A673 (cell line): ENCODE data around the gene CDH4. TPM values are rescaled to one million over a fixed set of nuclear protein-coding genes. Genes with fewer than 3 reads are reported as not detected.
A peak's percentile ranks its signal among the peaks of the same experiment; 100 is the strongest.

Source experiments
- BruUV-seq: library from RNA; stranded (reverse); fragments of 400-500 nt; replicated peaks from 2 replicates; lab custom pipeline; 2021; lab: Mats Ljungman, UMichigan
- CTCF ChIA-PET: fragments of 300-600 bp; sonication (Branson Sonifier 250); formaldehyde crosslinking; loops from one replicate; lab custom pipeline; 2022; ENCODE audit warnings: antibody characterized with exemption; lab: Charles Lee
- POLR2A ChIA-PET: fragments of 300-600 bp; sonication (Branson Sonifier 250); formaldehyde crosslinking; loops from one replicate; lab custom pipeline; 2022; ENCODE audit warnings: antibody characterized with exemption; ENCODE audit not compliant: low non-redundant PET; lab: Charles Lee
- DNase-seq: peaks from one replicate; pipeline ENCODE4 v3.0.0-alpha.2; 2015; ENCODE audit warnings: low spot score
- H3K27ac ChIP-seq: fragments of 200-600 bp; sonication (generic); 2 replicates; pipeline ENCODE4 v1.5.1; 2016; ENCODE audit warnings: mixed run types, low read depth, mild to moderate bottlenecking, mixed read lengths, antibody characterized with exemption, low read length; ENCODE audit not compliant: poor library complexity, severe bottlenecking
- H3K27me3 ChIP-seq: fragments of 200-600 bp; sonication (generic); replicated peaks from 2 replicates; pipeline ENCODE4 v1.6.1; 2017; ENCODE audit warnings: mixed run types, low read depth, mild to moderate bottlenecking, mixed read lengths, antibody characterized with exemption, low read length; ENCODE audit not compliant: insufficient read depth, poor library complexity
- H3K36me3 ChIP-seq: fragments of 200-600 bp; sonication (generic); 2 replicates; pipeline ENCODE4 v1.6.1; 2016; ENCODE audit warnings: mixed run types, mild to moderate bottlenecking, mixed read lengths, antibody characterized with exemption, low read length; ENCODE audit not compliant: insufficient read depth, poor library complexity, severe bottlenecking
- H3K4me1 ChIP-seq: fragments of 200-600 bp; sonication (generic); 2 replicates; pipeline ENCODE4 v1.6.1; 2017; ENCODE audit warnings: mixed run types, mild to moderate bottlenecking, mixed read lengths, antibody characterized with exemption, low read length; ENCODE audit not compliant: insufficient read depth, poor library complexity, severe bottlenecking
- H3K4me3 ChIP-seq: fragments of 200-600 bp; sonication (generic); 2 replicates; pipeline ENCODE4 v1.5.1; 2016; ENCODE audit warnings: low read depth, mixed run types, mild to moderate bottlenecking, mixed read lengths, low read length; ENCODE audit not compliant: poor library complexity, severe bottlenecking
- H3K9me3 ChIP-seq: fragments of 200-600 bp; sonication (generic); 2 replicates; pipeline ENCODE4 v1.6.1; 2016; ENCODE audit warnings: mixed run types, low read depth, mild to moderate bottlenecking, mixed read lengths, antibody characterized with exemption, low read length; ENCODE audit not compliant: poor library complexity, severe bottlenecking
- EZH2 ChIP-seq: fragments of 200-600 bp; sonication (generic); IDR thresholded peaks from 2 replicates; pipeline ENCODE4 v1.6.1; 2017; ENCODE audit warnings: borderline replicate concordance, low read depth, mild to moderate bottlenecking, mixed read lengths, antibody characterized with exemption, low read length; ENCODE audit not compliant: poor library complexity, severe bottlenecking
- intact Hi-C: fragments of 100-400 bp; cut with micrococcal nuclease; formaldehyde crosslinking; loops from one replicate; pipeline ENCODE4 v1.10.0; 2022; ENCODE audit not compliant: unreplicated experiment
- total RNA-seq: library from RNA; stranded (reverse); gene quantifications from 2 replicates; pipeline ENCODE4 v1.2.3, GENCODE V29; 2021
- TF ChIP-seq, protein P1 (sequence below): fragments of 300-800, 200-600 bp; sonication (generic); conservative IDR thresholded peaks from 2 replicates; pipeline ENCODE4 v1.5.1; 2017; ENCODE audit warnings: low read depth, mild to moderate bottlenecking, antibody characterized with exemption, low read length, moderate library complexity, mixed read lengths

The CDH4 gene
- total RNA-seq, 1 experiment from 2014 or later: 8.3 TPM

GRCh38 chr20:61728786-61729770 lies 477.0 kb downstream of the CDH4 start:
- H3K9me3 ChIP-seq: no peaks in the 10 kb centered on the region
- intact Hi-C loops: no loop called here
- peaks cover 4% of the 10 kb centered on the region for H3K4me1 ChIP-seq
- TF ChIP-seq, protein P1, sequence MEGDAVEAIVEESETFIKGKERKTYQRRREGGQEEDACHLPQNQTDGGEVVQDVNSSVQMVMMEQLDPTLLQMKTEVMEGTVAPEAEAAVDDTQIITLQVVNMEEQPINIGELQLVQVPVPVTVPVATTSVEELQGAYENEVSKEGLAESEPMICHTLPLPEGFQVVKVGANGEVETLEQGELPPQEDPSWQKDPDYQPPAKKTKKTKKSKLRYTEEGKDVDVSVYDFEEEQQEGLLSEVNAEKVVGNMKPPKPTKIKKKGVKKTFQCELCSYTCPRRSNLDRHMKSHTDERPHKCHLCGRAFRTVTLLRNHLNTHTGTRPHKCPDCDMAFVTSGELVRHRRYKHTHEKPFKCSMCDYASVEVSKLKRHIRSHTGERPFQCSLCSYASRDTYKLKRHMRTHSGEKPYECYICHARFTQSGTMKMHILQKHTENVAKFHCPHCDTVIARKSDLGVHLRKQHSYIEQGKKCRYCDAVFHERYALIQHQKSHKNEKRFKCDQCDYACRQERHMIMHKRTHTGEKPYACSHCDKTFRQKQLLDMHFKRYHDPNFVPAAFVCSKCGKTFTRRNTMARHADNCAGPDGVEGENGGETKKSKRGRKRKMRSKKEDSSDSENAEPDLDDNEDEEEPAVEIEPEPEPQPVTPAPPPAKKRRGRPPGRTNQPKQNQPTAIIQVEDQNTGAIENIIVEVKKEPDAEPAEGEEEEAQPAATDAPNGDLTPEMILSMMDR: no peak
- TF ChIP-seq EZH2: no peak
- DNase-seq: peak; percentile 41
- BruUV-seq: no TSS peak
- H3K36me3 ChIP-seq: no peaks in the 10 kb centered on the region
- H3K4me3 ChIP-seq: no peak overlapping the region
- H3K27ac ChIP-seq: no peak overlapping the region
- peaks cover 14% of the 10 kb centered on the region for H3K27me3 ChIP-seq
- CTCF ChIA-PET: no interaction called here
- POLR2A ChIA-PET: no interaction called here

- Histone ChIP-seq H3K27ac (no peak overlapping the region), H3K9me3 (no peaks in the 10 kb centered on the region), H3K36me3 (no peaks in the 10 kb centered on the region), H3K4me3 (no peak overlapping the region), H3K27me3 (peaks cover 31% of the 10 kb centered on the region), H3K4me1 (peaks cover 4% of the 10 kb centered on the region)
- no peak for DNase-seq
- POLR2A ChIA-PET: no interaction called here
- TF ChIP-seq, protein P1: no peak
- TF ChIP-seq EZH2: no peak
- BruUV-seq: no TSS peak
- CTCF ChIA-PET: no interaction called here
- intact Hi-C loops: no loop called here
Observed at GRCh38 chr20:61730631-61731362, 478.7 kb downstream of the CDH4 start.

DNA sequence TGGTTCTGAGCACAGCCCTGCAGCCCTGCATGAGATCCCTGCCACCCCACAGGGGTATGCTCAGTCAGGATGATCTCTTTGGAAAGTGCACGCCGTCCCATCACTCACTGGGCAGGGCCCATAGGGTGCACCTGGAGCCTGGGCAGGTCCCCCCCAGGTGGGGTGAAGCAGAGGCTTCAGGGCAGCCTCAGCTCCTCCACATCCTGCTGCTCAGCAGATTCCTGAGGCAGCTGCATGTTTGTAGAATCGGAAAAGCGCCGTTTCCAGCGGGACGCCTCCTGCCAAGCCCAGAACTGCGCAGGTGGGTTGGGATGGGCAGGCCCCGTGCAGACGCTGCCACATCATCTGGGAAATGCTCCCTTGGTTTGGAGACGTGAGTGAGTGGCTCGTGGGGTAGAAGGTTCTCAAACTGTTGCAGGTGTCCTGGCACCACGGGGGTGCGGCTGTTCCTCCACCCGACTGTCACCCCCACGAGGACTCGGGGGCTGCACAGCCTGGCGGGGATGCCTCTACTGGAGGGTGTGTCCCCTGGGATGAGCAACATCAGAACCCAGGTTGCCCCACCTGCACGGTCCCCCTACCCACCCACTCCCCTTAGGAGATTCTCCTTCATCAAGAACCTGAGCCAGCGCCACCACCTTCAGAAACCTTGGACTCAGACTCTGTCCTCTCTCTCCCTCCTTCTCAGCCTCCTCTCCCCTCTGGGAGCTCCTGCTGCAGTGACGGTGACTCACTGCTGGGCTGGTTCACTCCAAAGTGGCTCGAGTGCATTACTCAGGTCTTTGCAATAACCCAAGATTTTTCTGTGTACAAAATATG lies 479.5 kb downstream of the CDH4 start:
- TF ChIP-seq, protein P1: no peak
- TF ChIP-seq EZH2: no peak
- H3K27me3 ChIP-seq: peaks cover 35% of the 10 kb centered on the region
- no peak for DNase-seq
- ChIA-PET CTCF (no interaction called here), POLR2A (no interaction called here)
- H3K27ac ChIP-seq: no peak overlapping the region
- H3K36me3 ChIP-seq: no peaks in the 10 kb centered on the region
- no TSS peak for BruUV-seq
- no peak overlapping the region for H3K4me3 ChIP-seq
- H3K4me1 ChIP-seq: peaks cover 4% of the 10 kb centered on the region
- intact Hi-C loops: no loop called here
- no peaks in the 10 kb centered on the region for H3K9me3 ChIP-seq
